Activated CD8-positive, alpha-beta memory T cell treated with anti-CD3 and anti-CD28 coated beads for 1 hour (primary cell): ENCODE measurements around the gene FUT8.
"Not testable (repeated sequence)": the region's sequence is repeated elsewhere in the genome, so short reads cannot be mapped to it uniquely, and the experiment has no call there.

ENCODE experiments used
- DNase-seq, 2 donors: peaks; one replicate each; pipeline ENCODE4 v3.0.0-alpha.2; 2020; ENCODE audit warnings: low read depth in 1 of 2; ENCODE audit errors: extremely low read depth in 1 of 2

Gene FUT8

GRCh38 chr14:65689070-65689469, 276.5 kb downstream of the FUT8 start:
- DNase-seq: no peak

- not testable (repeated sequence) for DNase-seq
These were observed 280.0 kb downstream of the FUT8 start for GRCh38 chr14:65692566-65692965.

GRCh38 chr14:65696801-65697200, 284.3 kb downstream of the FUT8 start:
- no peak for DNase-seq

GRCh38 chr14:65703521-65703920, 291.0 kb downstream of the FUT8 start:
- DNase-seq: no peak

- no peak for DNase-seq
These were observed 291.5 kb downstream of the FUT8 start for GRCh38 chr14:65703996-65704395.

- no peak for DNase-seq
These were observed 291.9 kb downstream of the FUT8 start for GRCh38 chr14:65704437-65704836.

GRCh38 chr14:65704850-65705249, 292.3 kb downstream of the FUT8 start:
- no peak for DNase-seq

GRCh38 chr14:65709576-65709975, 297.0 kb downstream of the FUT8 start:
- DNase-seq: no peak

GRCh38 chr14:65716813-65717212, 304.3 kb downstream of the FUT8 start:
- not testable (repeated sequence) for DNase-seq

- not testable (repeated sequence) for DNase-seq
These were observed 304.9 kb downstream of the FUT8 start for GRCh38 chr14:65717384-65717915.

- no peak for DNase-seq
These were observed 306.1 kb downstream of the FUT8 start for GRCh38 chr14:65718629-65719028.

- no peak for DNase-seq
These were observed 307.6 kb downstream of the FUT8 start for GRCh38 chr14:65720171-65720570.

GRCh38 chr14:65720743-65721142, 308.2 kb downstream of the FUT8 start:
- no peak for DNase-seq

GRCh38 chr14:65723348-65723747, 310.8 kb downstream of the FUT8 start:
- no peak for DNase-seq

- DNase-seq: no peak
These were observed 316.1 kb downstream of the FUT8 start for GRCh38 chr14:65728604-65729003.

GRCh38 chr14:65729566-65729965, 317.0 kb downstream of the FUT8 start:
- no peak for DNase-seq

- no peak for DNase-seq
These were observed 319.5 kb downstream of the FUT8 start for GRCh38 chr14:65731933-65732506.

GRCh38 chr14:65738339-65738738, 325.8 kb downstream of the FUT8 start:
- DNase-seq: no peak

- no peak for DNase-seq
These were observed 333.1 kb downstream of the FUT8 start for GRCh38 chr14:65745396-65746190.

GRCh38 chr14:65748796-65749195, 336.3 kb downstream of the FUT8 start:
- DNase-seq: no peak

GRCh38 chr14:65749287-65749686, 336.8 kb downstream of the FUT8 start:
- no peak for DNase-seq

GRCh38 chr14:65750906-65751305, 338.4 kb downstream of the FUT8 start:
- DNase-seq: no peak
